Measurements from ENCODE around the gene PPP6R2.
"Not testable (repeated sequence)": the region's sequence is repeated elsewhere in the genome, so short reads cannot be mapped to it uniquely, and the experiment has no call there.

Gene PPP6R2

GRCh38 chr22:50403701-50404101 lies 60.6 kb downstream of the PPP6R2 start:
- no peak for DNase-seq

GRCh38 chr22:50406416-50407170 lies 63.5 kb downstream of the PPP6R2 start:
- no peak for DNase-seq

DNA sequence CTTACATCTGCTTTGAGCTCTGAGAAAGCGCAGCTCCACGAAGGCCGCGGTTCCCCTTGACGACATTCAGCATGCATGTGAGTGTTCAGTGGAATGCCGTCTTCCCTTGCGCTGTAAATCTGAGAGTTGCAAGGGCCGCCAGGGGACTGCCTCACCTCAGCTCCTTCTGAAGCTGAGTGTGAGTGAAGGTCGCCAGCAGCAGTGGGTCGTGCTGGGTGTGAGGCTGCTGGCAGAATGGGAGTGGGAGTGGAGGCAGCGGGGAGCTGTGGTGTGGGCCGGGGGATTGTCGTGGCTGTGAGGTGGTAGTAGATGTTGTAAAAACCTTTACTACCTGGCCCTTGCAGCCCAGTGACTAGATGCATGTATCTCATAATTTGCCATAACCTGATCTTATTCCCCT lies 65.2 kb downstream of the PPP6R2 start:
- no peak for DNase-seq

GRCh38 chr22:50408954-50409353 lies 65.8 kb downstream of the PPP6R2 start:
- DNase-seq, result not testable (repeated sequence)

DNA sequence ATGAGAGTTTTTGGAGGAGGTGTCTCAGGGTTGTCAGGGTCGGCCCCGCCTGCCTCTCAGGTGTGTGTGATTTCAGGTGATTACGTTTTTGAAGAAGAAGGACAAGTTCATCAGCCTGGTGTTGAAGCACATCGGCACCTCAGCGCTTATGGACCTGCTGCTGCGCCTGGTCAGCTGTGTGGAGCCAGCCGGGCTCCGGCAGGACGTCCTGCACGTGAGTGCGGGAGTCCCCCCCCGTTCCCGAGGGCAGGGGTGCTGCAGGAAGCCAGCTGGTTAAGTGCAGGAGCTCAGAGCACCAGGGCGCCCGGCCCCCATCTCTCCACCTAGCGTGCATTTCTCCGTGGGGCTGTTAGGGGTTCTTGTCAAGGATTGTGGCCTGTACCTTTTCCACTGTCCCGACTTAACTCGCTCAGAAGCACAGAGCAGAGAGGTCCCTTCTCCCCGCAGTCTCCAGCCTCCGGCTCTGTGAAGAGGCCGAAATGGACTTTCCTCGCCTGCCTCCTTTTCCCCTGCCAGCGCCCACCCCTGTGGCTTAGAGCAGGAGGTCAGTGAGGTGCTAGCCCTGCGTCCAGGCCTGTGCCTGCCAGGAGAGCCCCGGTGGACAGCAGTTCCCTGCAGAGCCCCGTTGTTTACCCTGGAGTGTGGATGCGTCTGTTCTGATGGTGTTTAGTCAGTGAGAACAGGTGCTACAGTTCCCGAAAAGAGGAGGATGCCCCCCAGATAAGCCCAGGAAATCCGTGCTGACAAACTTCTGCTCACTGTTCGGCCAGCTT lies 71.5 kb downstream of the PPP6R2 start:
- no peak for DNase-seq

GRCh38 chr22:50415426-50415825 lies 72.3 kb downstream of the PPP6R2 start:
- no peak for DNase-seq

DNA sequence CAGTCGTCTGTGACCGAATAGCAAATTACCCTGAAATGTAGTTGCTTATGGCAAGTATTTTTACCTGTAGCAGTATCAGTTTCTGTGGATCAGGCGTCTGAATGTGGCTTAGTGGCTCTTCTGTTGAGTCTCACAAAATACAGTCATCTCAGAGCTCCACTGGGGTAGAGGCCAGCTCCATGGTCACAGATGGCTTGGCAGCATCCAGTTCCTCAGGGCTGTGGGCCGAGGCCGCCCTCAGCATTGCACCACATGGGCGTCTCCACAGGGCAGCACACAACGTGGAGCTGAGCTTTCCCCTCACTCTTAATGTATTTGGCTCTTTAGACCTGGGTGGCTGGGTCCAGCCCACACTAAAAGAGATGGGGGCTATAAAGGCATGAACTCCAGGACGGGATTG lies 73.9 kb downstream of the PPP6R2 start:
- no peak for DNase-seq

- DNase-seq, result no peak
Measured at GRCh38 chr22:50417411-50418210, 74.5 kb downstream of the PPP6R2 start.

- no peak for DNase-seq
Measured at GRCh38 chr22:50418624-50419023, 75.5 kb downstream of the PPP6R2 start.

DNA sequence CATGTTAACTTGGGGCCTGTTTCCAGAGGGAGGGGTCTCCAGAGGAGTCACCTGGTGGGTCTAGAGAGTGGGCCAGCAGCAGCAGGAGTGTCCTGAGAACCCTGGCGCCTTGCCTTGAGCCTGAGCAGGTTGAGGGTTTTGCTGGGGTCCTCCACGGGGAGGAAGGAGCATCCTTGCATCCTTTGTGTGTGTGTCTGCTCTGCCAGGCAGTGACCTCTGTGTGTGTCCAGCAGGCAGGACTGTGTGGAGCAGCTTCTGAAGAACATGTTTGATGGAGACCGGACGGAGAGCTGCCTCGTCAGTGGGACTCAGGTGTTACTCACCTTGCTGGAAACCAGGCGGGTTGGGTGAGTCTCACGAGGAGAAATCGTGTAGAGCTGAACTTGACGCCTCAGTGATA lies 76.0 kb downstream of the PPP6R2 start:
- no peak for DNase-seq

DNA sequence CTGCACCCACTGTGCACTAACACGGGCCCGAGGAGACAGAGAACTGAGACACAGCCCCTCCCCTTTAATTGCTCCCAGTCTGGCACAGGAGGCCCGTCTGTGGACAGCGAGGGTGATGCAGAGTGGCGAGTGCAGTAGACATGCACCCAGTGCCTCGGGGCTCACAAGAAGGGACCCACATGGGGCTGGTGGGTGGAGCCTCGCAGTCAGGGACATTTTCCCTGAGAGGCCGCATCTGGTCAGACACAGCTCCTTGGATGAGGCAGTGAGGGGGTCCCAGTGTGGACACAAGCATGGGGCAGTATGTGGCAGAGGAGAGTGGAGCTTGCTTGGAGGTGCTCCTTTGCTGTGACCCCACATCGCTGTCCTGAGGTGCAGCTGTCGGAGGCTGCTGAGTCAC lies 76.9 kb downstream of the PPP6R2 start:
- no peak for DNase-seq

DNA sequence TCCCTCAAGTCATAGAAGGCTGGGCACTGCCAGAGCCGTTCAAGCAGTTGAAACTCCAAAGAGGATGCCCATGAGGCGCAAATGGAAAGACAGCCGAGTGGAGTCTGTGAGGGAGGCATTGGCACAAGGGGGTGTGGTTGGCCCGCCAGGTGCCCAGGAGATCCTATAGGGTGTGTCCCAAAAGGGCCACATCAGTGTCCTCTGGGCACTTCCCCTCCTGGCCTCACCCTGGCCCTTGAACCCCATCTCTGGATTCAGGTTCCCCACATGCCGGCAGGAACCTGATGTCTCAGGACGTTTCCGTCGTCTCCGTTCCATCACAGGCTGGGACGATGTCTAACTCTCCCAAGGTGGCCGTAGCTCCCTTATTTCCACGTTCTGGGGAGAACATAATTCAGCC lies 77.5 kb downstream of the PPP6R2 start:
- no peak for DNase-seq

- no peak for DNase-seq
Measured at GRCh38 chr22:50422046-50422445, 78.9 kb downstream of the PPP6R2 start.

- no peak for DNase-seq
Measured at GRCh38 chr22:50422961-50423815, 80.1 kb downstream of the PPP6R2 start.

DNA sequence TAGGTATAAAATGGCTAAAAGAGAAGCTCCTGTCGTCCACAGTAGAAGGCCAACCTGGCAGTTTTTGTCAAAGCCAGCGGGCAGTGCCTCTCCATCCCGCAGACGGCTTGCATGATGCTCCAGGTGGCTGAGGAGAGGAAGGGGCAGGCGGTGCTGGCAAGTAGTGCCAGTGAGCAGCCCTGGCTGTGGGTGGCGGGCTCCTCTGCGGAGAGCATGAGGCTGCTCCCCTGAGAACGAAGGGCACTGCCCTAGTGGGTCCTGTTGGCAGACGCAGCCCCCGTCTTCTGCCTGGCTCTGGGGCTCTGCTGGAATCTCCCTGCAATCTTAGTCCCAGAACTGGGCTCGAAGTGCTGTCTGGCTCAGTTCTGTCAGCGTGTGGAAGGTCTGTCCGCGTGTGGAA lies 80.8 kb downstream of the PPP6R2 start:
- DNase-seq, result no peak

GRCh38 chr22:50425179-50425916 lies 82.2 kb downstream of the PPP6R2 start:
- no peak for DNase-seq

GRCh38 chr22:50432131-50432876 lies 89.2 kb downstream of the PPP6R2 start:
- no peak for DNase-seq

DNA sequence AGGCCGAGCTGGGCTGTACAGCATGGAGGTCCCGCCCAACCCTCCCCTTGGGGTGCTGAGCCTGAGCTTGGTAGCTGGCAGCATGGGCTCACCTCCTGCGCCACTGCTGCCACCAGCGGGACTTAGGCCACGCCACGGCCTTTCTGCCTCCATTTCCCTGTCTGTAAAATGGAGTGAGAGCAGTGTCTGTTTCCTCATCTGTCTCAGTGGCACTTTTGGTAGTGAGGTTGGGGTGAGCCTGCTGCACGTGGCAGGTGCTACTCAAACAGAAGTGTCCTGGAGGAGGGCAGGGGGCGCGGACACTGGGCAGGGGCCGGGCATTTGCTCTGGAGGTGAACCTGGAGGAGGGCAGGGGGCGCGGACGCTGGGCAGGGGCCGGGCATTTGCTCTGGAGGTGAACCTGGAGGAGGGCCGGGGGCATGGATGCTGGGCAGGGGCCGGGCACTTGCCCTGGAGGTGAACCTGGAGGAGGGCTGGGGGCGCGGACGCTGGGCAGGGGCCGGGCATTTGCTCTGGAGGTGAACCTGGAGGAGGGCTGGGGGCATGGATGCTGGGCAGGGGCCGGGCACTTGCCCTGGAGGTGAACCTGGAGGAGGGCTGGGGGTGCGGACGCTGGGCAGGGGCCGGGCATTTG lies 89.9 kb downstream of the PPP6R2 start:
- not testable (repeated sequence) for DNase-seq

DNA sequence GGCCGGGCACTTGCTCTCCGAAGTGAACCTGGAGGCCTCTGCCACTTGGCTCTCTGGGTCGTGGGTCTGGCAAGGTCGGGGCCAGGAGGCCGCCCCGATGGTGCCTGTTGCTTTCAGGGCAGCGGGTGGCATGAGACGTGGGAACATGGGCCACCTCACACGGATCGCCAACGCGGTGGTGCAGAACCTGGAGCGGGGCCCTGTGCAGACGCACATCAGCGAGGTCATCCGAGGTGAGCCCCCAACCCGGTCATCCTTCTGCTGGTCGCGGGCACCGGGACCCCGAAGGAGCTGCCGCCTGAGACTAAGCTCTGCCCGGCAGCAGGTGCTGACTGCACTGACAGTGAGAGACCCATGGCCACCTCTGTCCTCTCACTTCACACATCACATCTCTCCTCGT lies 91.7 kb downstream of the PPP6R2 start:
- DNase-seq, result no peak

DNA sequence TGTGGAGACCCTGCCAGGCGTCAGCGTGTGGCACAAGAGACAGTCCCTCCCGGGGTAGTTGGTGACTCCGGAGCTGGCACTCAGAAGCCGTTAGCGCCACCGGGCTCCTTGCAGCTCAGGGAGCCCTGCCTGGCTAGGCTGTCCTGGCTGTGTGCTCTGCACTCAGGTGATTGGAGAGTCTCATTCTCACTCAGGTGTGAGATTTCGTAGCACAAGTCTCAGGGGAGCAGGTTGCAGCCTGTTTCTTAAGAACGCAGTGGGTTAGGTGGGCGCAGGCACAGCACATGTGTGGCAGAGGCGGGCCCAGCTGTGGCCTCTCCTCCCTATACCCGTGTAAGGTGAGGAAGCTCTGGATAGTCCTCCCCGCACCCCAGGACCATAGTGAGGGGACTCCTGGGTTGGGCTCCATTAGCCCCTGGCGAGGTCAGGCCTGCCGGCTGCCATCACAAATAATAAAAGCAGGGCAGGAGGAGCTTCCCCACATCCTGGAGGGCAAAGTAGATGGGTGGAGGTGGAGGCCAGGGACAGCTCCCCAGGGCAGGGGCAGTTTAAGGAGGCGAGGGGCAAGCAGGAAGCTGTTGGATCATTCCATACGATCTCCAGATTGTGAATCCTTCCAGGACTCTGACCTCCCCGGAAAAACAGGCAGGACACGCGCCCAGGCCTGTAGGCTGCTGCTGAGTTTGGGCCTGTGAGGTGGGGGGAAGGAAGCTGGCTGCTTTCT lies 92.3 kb downstream of the PPP6R2 start:
- no peak for DNase-seq

Data from stimulated activated naive CD4-positive, alpha-beta T cell (primary cell).